HUDEP-2 (cell line): Measurements from ENCODE around the gene SFT2D1.
A peak's percentile ranks its signal among the peaks of the same experiment; 100 is the strongest.
"Not testable (repeated sequence)": the region's sequence is repeated elsewhere in the genome, so short reads cannot be mapped to it uniquely, and the experiment has no call there.

Experiments
- DNase-seq, 76 experiments: peaks; one replicate each; lab custom pipeline; 2025; ENCODE audit not compliant: unreplicated experiment in 76 of 76; lab: John Stamatoyannopoulos, UW

The SFT2D1 gene

GRCh38 chr6:166342349-166343149 is at the start of gene SFT2D1:
TSS of gene SFT2D1 (minus strand) at chr6:166342545. CDS start at chr6:166342481, 64 bp downstream.
- peak in 73 of 76 experiments; percentile 10 to 90 (median 72) for DNase-seq

GRCh38 chr6:166389119-166389518 is 46.8 kb upstream of the SFT2D1 start:
- DNase-seq: no peak

GRCh38 chr6:166388290-166389004 is 46.1 kb upstream of the SFT2D1 start:
- DNase-seq: no peak

GRCh38 chr6:166387642-166388289 is 45.4 kb upstream of the SFT2D1 start:
- no peak for DNase-seq

GRCh38 chr6:166387098-166387497 is 44.8 kb upstream of the SFT2D1 start:
- DNase-seq: not testable (repeated sequence)

- DNase-seq: no peak
Observed at GRCh38 chr6:166386111-166386510, 43.8 kb upstream of the SFT2D1 start.

GRCh38 chr6:166383802-166384363 is 41.5 kb upstream of the SFT2D1 start:
- DNase-seq: peak in 31 of 76 experiments; percentile 14 to 77 (median 46)

- DNase-seq: peak in 74 of 76 experiments; percentile 72 to 99 (median 97)
Observed at GRCh38 chr6:166382933-166383801, 40.8 kb upstream of the SFT2D1 start, which contains the start of gene MPC1. TSS of gene MPC1 (minus strand) at chr6:166382940. CDS start at chr6:166382876, 64 bp downstream.

GRCh38 chr6:166382500-166382932 is 40.2 kb upstream of the SFT2D1 start:
- peak in 8 of 76 experiments; percentile 28 to 94 (median 41) for DNase-seq

- peak in 67 of 76 experiments; percentile 10 to 94 (median 61) for DNase-seq
Observed at GRCh38 chr6:166381733-166382499, 39.6 kb upstream of the SFT2D1 start.

GRCh38 chr6:166381381-166381732 is 39.0 kb upstream of the SFT2D1 start:
- DNase-seq: peak in 1 of 76 experiments; percentile 69

- no peak for DNase-seq
Observed at GRCh38 chr6:166379800-166380199, 37.5 kb upstream of the SFT2D1 start.

- no peak for DNase-seq
Observed at GRCh38 chr6:166379103-166379586, 36.8 kb upstream of the SFT2D1 start.

- no peak for DNase-seq
Observed at GRCh38 chr6:166377721-166378120, 35.4 kb upstream of the SFT2D1 start.

GRCh38 chr6:166375013-166375412 is 32.7 kb upstream of the SFT2D1 start:
- no peak for DNase-seq

- no peak for DNase-seq
Observed at GRCh38 chr6:166370489-166370888, 28.1 kb upstream of the SFT2D1 start.

GRCh38 chr6:166369782-166370181 is 27.4 kb upstream of the SFT2D1 start:
- no peak for DNase-seq

- DNase-seq: no peak
Observed at GRCh38 chr6:166366921-166367320, 24.6 kb upstream of the SFT2D1 start.

- no peak for DNase-seq
Observed at GRCh38 chr6:166365806-166366205, 23.5 kb upstream of the SFT2D1 start.
